A549 treated with Hydrocortisone at 1 μM for 4 hours (cell line): ENCODE measurements around the gene AP3S2. TPM values are rescaled to one million over a fixed set of nuclear protein-coding genes. Genes with fewer than 3 reads are reported as not detected.

Experiments
- total RNA-seq: library from RNA; stranded (reverse); fragments of 200-300 nt; extraction: Qiagen RNA extraction; gene quantifications from 5 replicates; pipeline ENCODE4 v1.2.3, GENCODE V29; 2022

Gene AP3S2
- total RNA-seq, result 34.9 to 87.3 TPM (median 39.5 TPM) in 5 replicates

GRCh38 chr15:89893696-89894447 is at the start of gene AP3S2:
AP3S2 (minus strand) TSS chr15:89893994; CDS start chr15:89893949, 45 bp downstream.

GRCh38 chr15:89912674-89913396 is 19.0 kb upstream of the AP3S2 start, which contains the start of gene ARPIN:
ARPIN (minus strand) TSS chr15:89912952; CDS start chr15:89912835, 117 bp downstream.

Other genes starting within 250 kb of the AP3S2 start
- gene KIF7, start 238.5 kb downstream of the AP3S2 start, total RNA-seq, result 3.9 to 5.1 TPM (median 4.1 TPM) in 5 replicates
- gene PLIN1, start 214.6 kb downstream of the AP3S2 start, total RNA-seq, result 0.05 to 0.15 TPM (median 0.12 TPM) in 4 of 5 replicates, not detected in the other
- 7.9 to 9.1 TPM (median 8.6 TPM) in 5 replicates for gene PEX11A, start 203.2 kb downstream of the AP3S2 start, total RNA-seq
- gene WDR93, start 203.2 kb downstream of the AP3S2 start, total RNA-seq, result 0.10 to 0.24 TPM (median 0.16 TPM) in 5 replicates
- gene MESP1, start 142.7 kb downstream of the AP3S2 start, total RNA-seq, result 1.2 to 8.5 TPM (median 6.7 TPM) in 5 replicates
- gene MESP2, start 117.7 kb downstream of the AP3S2 start, total RNA-seq, result 0.24 to 0.84 TPM (median 0.48 TPM) in 5 replicates
- gene ANPEP, start 79.1 kb downstream of the AP3S2 start, total RNA-seq, result 70.9 to 94.8 TPM (median 82.1 TPM) in 5 replicates
- gene ARPIN, start 19.0 kb upstream of the AP3S2 start, total RNA-seq, result 9.9 to 15.1 TPM (median 12.5 TPM) in 5 replicates
- 12.8 to 16.9 TPM (median 15.6 TPM) in 5 replicates for gene ZNF710, start 107.3 kb upstream of the AP3S2 start, total RNA-seq
- gene IDH2, start 208.5 kb upstream of the AP3S2 start, total RNA-seq, result 38.9 to 49.7 TPM (median 43.5 TPM) in 5 replicates